HepG2 (cell line): ENCODE measurements around the gene PCNP. TPM values are rescaled to one million over a fixed set of nuclear protein-coding genes. Genes with fewer than 3 reads are reported as not detected.

Source experiments
- CBX5 ChIP-seq: sonication (generic); formaldehyde crosslinking; IDR thresholded peaks from 2 replicates; pipeline ENCODE4 v1.4.0; 2020; ENCODE audit warnings: missing genetic modification reagents, borderline replicate concordance
- PCBP2 ChIP-seq: fragments of 200-400 bp; formaldehyde crosslinking; optimal IDR thresholded peaks from 2 replicates; pipeline ENCODE3; 2018; ENCODE audit warnings: low read length, low read depth; ENCODE audit not compliant: poor library complexity, severe bottlenecking
- PRDM10 ChIP-seq: sonication (generic); formaldehyde crosslinking; IDR thresholded peaks from 2 replicates; pipeline ENCODE4 v1.4.0; 2020; ENCODE audit warnings: low read depth, missing genetic modification reagents
- RCOR2 ChIP-seq: IDR thresholded peaks from 2 replicates; pipeline ENCODE4 v1.6.1; 2016; ENCODE audit warnings: missing biosample characterization, missing genetic modification reagents
- SRF ChIP-seq: IDR thresholded peaks from 2 replicates; pipeline ENCODE4 v1.6.1; 2011; ENCODE audit warnings: mild to moderate bottlenecking, low read depth, low read length, moderate library complexity
- ZNF17 ChIP-seq: sonication (generic); formaldehyde crosslinking; IDR thresholded peaks from 2 replicates; pipeline ENCODE4 v1.5.0; 2020; ENCODE audit warnings: mild to moderate bottlenecking, missing genetic modification reagents
- ZNF20 ChIP-seq: sonication (generic); formaldehyde crosslinking; IDR thresholded peaks from 2 replicates; pipeline ENCODE4 v1.4.0; 2020; ENCODE audit warnings: mild to moderate bottlenecking, moderate library complexity, missing genetic modification reagents
- ZNF746 ChIP-seq: sonication (generic); formaldehyde crosslinking; IDR thresholded peaks from 2 replicates; pipeline ENCODE4 v1.8.0; 2022; ENCODE audit warnings: mild to moderate bottlenecking, missing genetic modification reagents
- ZNF761 ChIP-seq: sonication (generic); formaldehyde crosslinking; conservative IDR thresholded peaks from 2 replicates; pipeline ENCODE4 v1.4.0; 2020; ENCODE audit warnings: mild to moderate bottlenecking, missing genetic modification reagents
- ZNF776 ChIP-seq: sonication (generic); formaldehyde crosslinking; IDR thresholded peaks from 2 replicates; pipeline ENCODE4 v1.4.0; 2020; ENCODE audit warnings: mild to moderate bottlenecking, missing genetic modification reagents
- ZNF788 ChIP-seq: sonication (generic); formaldehyde crosslinking; IDR thresholded peaks from 2 replicates; pipeline ENCODE4 v1.5.0; 2020; ENCODE audit warnings: mild to moderate bottlenecking, missing genetic modification reagents, borderline replicate concordance
- ZSCAN25 ChIP-seq: sonication (generic); formaldehyde crosslinking; IDR thresholded peaks from 2 replicates; pipeline ENCODE4 v1.8.0; 2022; ENCODE audit warnings: mild to moderate bottlenecking, missing genetic modification reagents
- polyA plus RNA-seq, 8 experiments: library from polyadenylated mRNA; depleted of rRNA in 3 of 8; stranded (reverse) in 7 of 8; unstranded in 1 of 8; fragments of >200 nt; fragmentation: Illumina TruSeq in 4 of 8; extraction: Trizol in 4 of 8; gene quantifications; 2 replicates each; pipeline versions ENCODE4 v1.2.1 to v1.2.3, GENCODE V29; 2011 to 2016; ENCODE audit warnings: low read depth in 4 of 8, missing spikeins in 1 of 8, mixed read lengths in 1 of 8; ENCODE audit not compliant: insufficient read depth in 1 of 8
- total RNA-seq, 5 experiments: library from RNA; depleted of rRNA; stranded (reverse); fragments of >200 nt; fragmentation: Illumina TruSeq; extraction: Trizol; gene quantifications; 2 replicates each; pipeline ENCODE4 v1.2.3, GENCODE V29; 2016; ENCODE audit warnings: low read depth in 1 of 5
- TF ChIP-seq, protein P1 (sequence below): sonication (generic); formaldehyde crosslinking; IDR thresholded peaks from 2 replicates; pipeline ENCODE4 v1.8.0; 2022; ENCODE audit warnings: mild to moderate bottlenecking, missing genetic modification reagents; ENCODE audit not compliant: insufficient replicate concordance
- TF ChIP-seq, protein P2 (sequence below): sonication (generic); formaldehyde crosslinking; IDR thresholded peaks from 2 replicates; pipeline ENCODE4 v1.8.1; 2022; ENCODE audit warnings: mild to moderate bottlenecking, missing genetic modification reagents
- TF ChIP-seq, protein P3 (sequence below): sonication (generic); formaldehyde crosslinking; IDR thresholded peaks from 2 replicates; pipeline ENCODE4 v1.8.0; 2022; ENCODE audit warnings: missing genetic modification reagents, mild to moderate bottlenecking, inconsistent platforms, borderline replicate concordance
- TF ChIP-seq, protein P4 (sequence below): sonication (generic); formaldehyde crosslinking; IDR thresholded peaks from 2 replicates; pipeline ENCODE4 v1.4.0; 2020; ENCODE audit warnings: mild to moderate bottlenecking, missing genetic modification reagents

The PCNP gene
- total and polyA plus RNA-seq, 2 of the 13 experiments (the other 11 are each of a cell fraction or from before 2014, with no cell fraction given) = 44.1 to 78.2 TPM

DNA sequence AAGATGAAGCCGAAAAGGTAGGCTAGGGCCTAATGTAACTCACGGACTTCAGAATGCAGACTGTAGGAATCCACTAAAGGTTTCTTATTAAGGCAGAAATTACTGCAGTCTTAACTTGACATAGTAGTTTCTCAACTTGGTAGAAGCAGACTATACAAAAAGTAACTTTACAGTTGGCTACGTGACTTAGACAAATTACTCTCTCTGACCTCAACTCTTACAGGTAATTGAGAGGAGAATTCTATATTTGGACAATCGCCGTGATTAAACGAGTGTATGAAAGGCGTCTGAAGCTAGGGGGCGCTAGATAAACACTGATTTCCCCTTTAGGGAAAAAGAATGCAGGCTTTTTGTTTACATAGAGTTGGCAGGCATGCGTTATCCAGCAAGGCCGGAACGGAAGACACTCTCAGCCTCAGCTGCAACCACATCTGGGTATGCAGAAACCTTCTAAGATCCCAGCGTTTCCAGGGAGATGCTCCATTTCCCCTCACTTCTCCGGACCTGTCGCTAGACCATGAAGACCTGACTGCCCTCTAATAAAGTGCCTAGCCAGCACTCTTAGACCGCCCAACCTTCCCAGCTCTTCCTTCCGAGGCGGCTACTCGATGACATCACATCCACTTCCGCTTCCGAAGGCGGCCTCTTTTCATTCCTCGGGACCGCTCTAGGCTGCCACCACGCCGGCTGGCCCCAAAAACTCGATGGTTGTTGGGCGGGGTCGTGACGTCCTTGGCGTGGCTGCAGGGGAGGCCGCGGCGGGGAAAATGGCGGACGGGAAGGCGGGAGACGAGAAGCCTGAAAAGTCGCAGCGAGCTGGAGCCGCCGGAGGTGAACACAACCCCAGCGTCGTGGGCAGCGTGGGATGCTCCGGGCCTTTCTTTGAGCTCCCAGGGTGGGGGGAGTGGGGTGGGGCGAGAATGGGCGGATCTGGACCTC, at the start of gene PCNP (continued):
- no peak for TF ChIP-seq PRDM10
- TF ChIP-seq, protein P1, sequence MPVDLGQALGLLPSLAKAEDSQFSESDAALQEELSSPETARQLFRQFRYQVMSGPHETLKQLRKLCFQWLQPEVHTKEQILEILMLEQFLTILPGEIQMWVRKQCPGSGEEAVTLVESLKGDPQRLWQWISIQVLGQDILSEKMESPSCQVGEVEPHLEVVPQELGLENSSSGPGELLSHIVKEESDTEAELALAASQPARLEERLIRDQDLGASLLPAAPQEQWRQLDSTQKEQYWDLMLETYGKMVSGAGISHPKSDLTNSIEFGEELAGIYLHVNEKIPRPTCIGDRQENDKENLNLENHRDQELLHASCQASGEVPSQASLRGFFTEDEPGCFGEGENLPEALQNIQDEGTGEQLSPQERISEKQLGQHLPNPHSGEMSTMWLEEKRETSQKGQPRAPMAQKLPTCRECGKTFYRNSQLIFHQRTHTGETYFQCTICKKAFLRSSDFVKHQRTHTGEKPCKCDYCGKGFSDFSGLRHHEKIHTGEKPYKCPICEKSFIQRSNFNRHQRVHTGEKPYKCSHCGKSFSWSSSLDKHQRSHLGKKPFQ (CRISPR knock-in tag) = no peak
- TF ChIP-seq SRF = peak; percentile 92
- TF ChIP-seq ZNF761 (CRISPR knock-in tag) = 0 out of 2 replicates have a peak, but pooled peaks have one; percentile 21
- no peak for TF ChIP-seq PCBP2
- TF ChIP-seq, protein P2, sequence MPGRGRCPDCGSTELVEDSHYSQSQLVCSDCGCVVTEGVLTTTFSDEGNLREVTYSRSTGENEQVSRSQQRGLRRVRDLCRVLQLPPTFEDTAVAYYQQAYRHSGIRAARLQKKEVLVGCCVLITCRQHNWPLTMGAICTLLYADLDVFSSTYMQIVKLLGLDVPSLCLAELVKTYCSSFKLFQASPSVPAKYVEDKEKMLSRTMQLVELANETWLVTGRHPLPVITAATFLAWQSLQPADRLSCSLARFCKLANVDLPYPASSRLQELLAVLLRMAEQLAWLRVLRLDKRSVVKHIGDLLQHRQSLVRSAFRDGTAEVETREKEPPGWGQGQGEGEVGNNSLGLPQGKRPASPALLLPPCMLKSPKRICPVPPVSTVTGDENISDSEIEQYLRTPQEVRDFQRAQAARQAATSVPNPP (CRISPR knock-in tag) = peak; percentile 36; the same call in 1 of the 2 replicates
- peak; percentile 90; the same call in 1 of the 2 replicates for TF ChIP-seq ZNF788 (CRISPR knock-in tag)
- peak; percentile 95 for TF ChIP-seq ZSCAN25 (CRISPR knock-in tag)
- TF ChIP-seq ZNF17 = 0 out of 2 replicates have a peak, but pooled peaks have one; percentile 17
- TF ChIP-seq RCOR2 (CRISPR knock-in tag) = no peak
- TF ChIP-seq CBX5 (CRISPR knock-in tag) = peak; percentile 74; the same call in 1 of the 2 replicates
- 0 out of 2 replicates have a peak, but pooled peaks have one; percentile 60 for TF ChIP-seq ZNF776 (CRISPR knock-in tag)
- TF ChIP-seq ZNF746 = no peak
- peak; percentile 94 for TF ChIP-seq ZNF20
- TF ChIP-seq, protein P3, sequence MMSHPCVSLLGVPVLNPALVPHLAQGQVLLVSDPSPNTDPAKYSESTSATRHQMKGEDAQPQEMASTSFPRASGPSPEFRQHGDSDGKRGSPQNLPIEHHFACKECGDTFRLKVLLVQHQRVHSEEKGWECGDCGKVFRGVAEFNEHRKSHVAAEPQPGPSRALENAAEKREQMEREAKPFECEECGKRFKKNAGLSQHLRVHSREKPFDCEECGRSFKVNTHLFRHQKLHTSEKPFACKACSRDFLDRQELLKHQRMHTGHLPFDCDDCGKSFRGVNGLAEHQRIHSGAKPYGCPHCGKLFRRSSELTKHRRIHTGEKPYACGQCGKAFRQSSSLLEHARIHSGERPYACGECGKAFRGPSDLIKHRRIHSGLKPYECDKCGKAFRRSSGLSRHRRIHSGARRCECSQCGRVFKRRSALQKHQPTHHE (CRISPR knock-in tag) = peak; percentile 69; the same call in 1 of the 2 replicates
- TF ChIP-seq, protein P4, sequence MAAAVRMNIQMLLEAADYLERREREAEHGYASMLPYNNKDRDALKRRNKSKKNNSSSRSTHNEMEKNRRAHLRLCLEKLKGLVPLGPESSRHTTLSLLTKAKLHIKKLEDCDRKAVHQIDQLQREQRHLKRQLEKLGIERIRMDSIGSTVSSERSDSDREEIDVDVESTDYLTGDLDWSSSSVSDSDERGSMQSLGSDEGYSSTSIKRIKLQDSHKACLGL = peak; percentile 84
